ENCODE results near the gene SLC29A3.

GRCh38 chr10:71277914-71278665 is 41.0 kb upstream of the SLC29A3 start:
- no peak for TF ChIP-seq RAD21 (IDR thresholded peaks at IDR 0.05; ENCODE audit: low read depth)
- TF ChIP-seq TAF1 (IDR thresholded peaks at IDR 0.05; ENCODE audit: low read depth): no peak
- no peak for TF ChIP-seq EP300 (IDR thresholded peaks at IDR 0.05; ENCODE audit: borderline replicate concordance)
- no peak for TF ChIP-seq REST (IDR thresholded peaks at IDR 0.05; ENCODE audit: low read depth)
- TF ChIP-seq CEBPB (IDR thresholded peaks at IDR 0.05): no peak
- TF ChIP-seq FOXM1 (IDR thresholded peaks at IDR 0.05; ENCODE audit: borderline replicate concordance, low read depth): no peak
- TF ChIP-seq CREB1 (IDR thresholded peaks at IDR 0.05; ENCODE audit: low read depth): no peak

Data from Ishikawa (cell line).